Right ventricle myocardium inferior (tissue), 1 donor: Measurements from ENCODE around the gene TENT5C. TPM values are rescaled to one million over a fixed set of nuclear protein-coding genes. Genes with fewer than 3 reads are reported as not detected.

Experiments
- ATAC-seq: fragments of 200-7000 bp; cut with Tn5 transposase; one replicate; pipeline ENCODE4 v1.9.1; 2020; ENCODE audit warnings: mild to moderate bottlenecking, moderate library complexity
- DNase-seq: peaks from one replicate; pipeline ENCODE4 v3.0.0; 2021; ENCODE audit errors: missing footprints
- intact Hi-C: fragments of 100-400 bp; cut with DNase I; formaldehyde crosslinking; loops from one replicate; pipeline ENCODE4 v1.11.0; 2022
- total RNA-seq: library from RNA; stranded (reverse); fragmentation: NEBNext Ultra II Directional; extraction: Animal tissue kit (Norgen Biotek cat#: 25700); gene quantifications from one replicate; pipeline ENCODE4 v1.2.1, GENCODE V29; 2021
- donor health status: DM: no; HTN: yes; CAD: no; lungs with severe emphysema.

The TENT5C gene
- total RNA-seq, 1 donor from 2014 or later: 18.7 TPM

GRCh38 chr1:117608115-117608615 lies 2.3 kb downstream of the TENT5C start:
- no peak for ATAC-seq
- DNase-seq: no peak
- intact Hi-C loops: loop anchor here (5.0 kb wide), 1 partner anchor 144 kb away; no protein-coding TSS in a partner anchor

- intact Hi-C loops: loop anchor here (1.0 to 5.0 kb wide), 2 partner anchors 69 to 144 kb away; no protein-coding TSS in a partner anchor
- DNase-seq: no peak
- ATAC-seq: no peak
Observed at GRCh38 chr1:117608758-117609157, 2.9 kb downstream of the TENT5C start.

- ATAC-seq (peak; percentile 27), DNase-seq (peak; percentile 81)
- intact Hi-C loops: loop anchor here (1.0 to 5.0 kb wide), 2 partner anchors 68 to 143 kb away; no protein-coding TSS in a partner anchor
Observed at GRCh38 chr1:117609471-117609911, 3.6 kb downstream of the TENT5C start.

GRCh38 chr1:117610036-117610435 lies 4.2 kb downstream of the TENT5C start:
- ATAC-seq (no peak), DNase-seq (no peak)
- intact Hi-C loops: loop anchor here (5.0 kb wide), 1 partner anchor 73 kb away; no protein-coding TSS in a partner anchor

- no peak for ATAC-seq
- no peak for DNase-seq
- intact Hi-C loops: loop anchor here (5.0 kb wide), 1 partner anchor 74 kb away; no protein-coding TSS in a partner anchor
Observed at GRCh38 chr1:117611121-117611601, 5.3 kb downstream of the TENT5C start.

- DNase-seq (no peak), ATAC-seq (no peak)
- intact Hi-C loops: loop anchor here (5.0 kb wide), 1 partner anchor 75 kb away; no protein-coding TSS in a partner anchor
Observed at GRCh38 chr1:117611894-117612483, 6.1 kb downstream of the TENT5C start.

- intact Hi-C loops: loop anchor here (5.0 kb wide), 1 partner anchor 75 kb away; no protein-coding TSS in a partner anchor
- ATAC-seq (peak; percentile 47), DNase-seq (no peak)
Observed at GRCh38 chr1:117612517-117613248, 6.8 kb downstream of the TENT5C start.

- intact Hi-C loops: loop anchor here (5.0 kb wide), 1 partner anchor 76 kb away; no protein-coding TSS in a partner anchor
- DNase-seq: no peak
- no peak for ATAC-seq
Observed at GRCh38 chr1:117613249-117613968, 7.6 kb downstream of the TENT5C start.

GRCh38 chr1:117613969-117614729 lies 8.3 kb downstream of the TENT5C start:
- no peak for ATAC-seq
- DNase-seq: no peak
- intact Hi-C loops: loop anchor here (5.0 kb wide), 1 partner anchor 77 kb away; no protein-coding TSS in a partner anchor

- ATAC-seq (no peak), DNase-seq (no peak)
- intact Hi-C loops: no loop called here
Observed at GRCh38 chr1:117615474-117615873, 9.6 kb downstream of the TENT5C start.

GRCh38 chr1:117616356-117616755 lies 10.5 kb downstream of the TENT5C start:
- intact Hi-C loops: no loop called here
- DNase-seq (no peak), ATAC-seq (no peak)

GRCh38 chr1:117616967-117617366 lies 11.1 kb downstream of the TENT5C start:
- ATAC-seq (no peak), DNase-seq (no peak)
- intact Hi-C loops: no loop called here

GRCh38 chr1:117618450-117619122 lies 12.7 kb downstream of the TENT5C start:
- DNase-seq: no peak
- intact Hi-C loops: no loop called here
- ATAC-seq: no peak

- DNase-seq: no peak
- ATAC-seq: no peak
- intact Hi-C loops: loop anchor here (5.0 kb wide), 1 partner anchor 132 kb away; no protein-coding TSS in a partner anchor
Observed at GRCh38 chr1:117620440-117620839, 14.6 kb downstream of the TENT5C start.

GRCh38 chr1:117621316-117621715 lies 15.5 kb downstream of the TENT5C start:
- no peak for ATAC-seq
- intact Hi-C loops: loop anchor here (5.0 kb wide), 1 partner anchor 131 kb away; no protein-coding TSS in a partner anchor
- no peak for DNase-seq

GRCh38 chr1:117622726-117623125 lies 16.9 kb downstream of the TENT5C start:
- DNase-seq: no peak
- intact Hi-C loops: loop anchor here (5.0 kb wide), 1 partner anchor 130 kb away; no protein-coding TSS in a partner anchor
- no peak for ATAC-seq

- intact Hi-C loops: loop anchor here (5.0 kb wide), 1 partner anchor 129 kb away; no protein-coding TSS in a partner anchor
- ATAC-seq (no peak), DNase-seq (no peak)
Observed at GRCh38 chr1:117623141-117623540, 17.3 kb downstream of the TENT5C start.
